ENCODE results near the gene DIDO1. TPM values are rescaled to one million over a fixed set of nuclear protein-coding genes. Genes with fewer than 3 reads are reported as not detected.

Gene DIDO1
- polyA plus RNA-seq, 2 of the 4 experiments (the other 2 are of a cell fraction) = 12.6 to 14.8 TPM

DNA sequence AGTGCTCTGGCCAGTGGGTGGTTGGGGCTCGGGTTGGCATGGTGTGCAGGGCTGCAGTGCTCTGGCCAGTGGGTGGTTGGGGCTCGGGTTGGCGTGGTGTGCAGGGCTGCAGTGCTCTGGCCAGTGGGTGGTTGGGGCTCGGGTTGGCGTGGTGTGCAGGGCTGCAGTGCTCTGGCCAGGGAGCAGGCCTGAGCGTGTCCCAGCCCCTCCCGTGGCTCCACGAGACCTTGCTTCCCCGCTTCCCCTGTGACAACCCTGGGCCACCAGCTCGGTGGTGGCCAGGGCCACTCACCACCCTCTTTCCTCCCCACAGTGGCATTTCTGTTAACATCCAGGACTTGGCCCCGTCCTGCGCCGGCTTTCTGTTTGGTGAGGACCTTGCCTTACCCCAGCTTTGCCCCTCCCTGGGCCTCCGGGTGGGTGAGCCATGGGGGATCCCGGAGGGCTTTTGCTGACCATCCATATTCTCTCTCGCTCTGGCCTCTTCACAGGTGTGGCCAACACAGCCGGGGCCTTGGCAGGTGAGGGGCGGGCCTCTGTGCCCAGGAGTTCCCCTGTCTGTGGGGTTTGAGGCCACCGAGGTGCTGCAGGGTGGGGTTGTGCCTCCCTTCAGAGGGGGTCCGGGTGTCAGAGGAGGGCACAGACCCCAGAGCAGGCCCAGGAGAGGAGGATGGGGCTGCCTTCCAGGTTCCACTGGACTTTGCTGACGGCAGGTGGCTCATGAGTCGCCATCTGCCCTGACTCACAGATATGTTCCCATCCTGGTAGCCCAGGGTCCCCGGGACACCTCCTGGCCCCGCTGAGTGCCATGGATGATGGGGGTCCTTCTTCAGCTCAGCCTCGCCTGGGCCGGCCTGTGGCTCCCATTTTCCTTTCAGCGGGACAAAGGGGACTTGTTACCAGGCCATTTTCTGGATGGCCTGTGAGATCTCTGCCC lies 40.2 kb upstream of the DIDO1 start:
- no peak for FAIRE-seq
- Histone ChIP-seq H3K27ac (no peak overlapping the region), H3K4me1 (no peaks in the 10 kb centered on the region), H3K4me2 (no peak overlapping the region), H3K9me3 (no peaks in the 10 kb centered on the region), H3K4me3 (no peak overlapping the region)
- 55% methylated on average over 16 of the region's 27 CpGs for WGBS (ENCODE audit: missing lambda C conversion rate)
- ChIA-PET POLR2A (no interaction called here), CTCF (no interaction called here)
- no peak for DNase-seq (ENCODE audit: low read depth in 1 of 2, low spot score in 1 of 2)
- ATAC-seq = no peak
- TF ChIP-seq, protein P1, sequence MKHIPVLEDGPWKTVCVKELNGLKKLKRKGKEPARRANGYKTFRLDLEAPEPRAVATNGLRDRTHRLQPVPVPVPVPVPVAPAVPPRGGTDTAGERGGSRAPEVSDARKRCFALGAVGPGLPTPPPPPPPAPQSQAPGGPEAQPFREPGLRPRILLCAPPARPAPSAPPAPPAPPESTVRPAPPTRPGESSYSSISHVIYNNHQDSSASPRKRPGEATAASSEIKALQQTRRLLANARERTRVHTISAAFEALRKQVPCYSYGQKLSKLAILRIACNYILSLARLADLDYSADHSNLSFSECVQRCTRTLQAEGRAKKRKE (CRISPR knock-in tag; IDR thresholded peaks at IDR 0.05; ENCODE audit: low read depth) = no peak
- TF ChIP-seq ZSCAN20 (CRISPR knock-in tag; IDR thresholded peaks at IDR 0.05) (no peak), PHF8 (IDR thresholded peaks at IDR 0.05; ENCODE audit: borderline replicate concordance, low read depth) (no peak), EHMT2 (IDR thresholded peaks at IDR 0.05; ENCODE audit: low read depth) (no peak), MYC (IDR thresholded peaks at IDR 0.05; ENCODE audit: borderline replicate concordance, low read length) (no peak), ZFP36 (IDR thresholded peaks at IDR 0.05; ENCODE audit: borderline replicate concordance, partially characterized antibody) (no peak), RNF2 (IDR thresholded peaks at IDR 0.05; ENCODE audit: borderline replicate concordance, low read depth) (no peak), CHD4 (IDR thresholded peaks at IDR 0.05; ENCODE audit: borderline replicate concordance) (no peak), JUNB (IDR thresholded peaks at IDR 0.05) (no peak), SMC3 (IDR thresholded peaks at IDR 0.05) (no peak), FOXS1 (CRISPR knock-in tag; IDR thresholded peaks at IDR 0.05) (no peak), SREBF2 (IDR thresholded peaks at IDR 0.05) (no peak), GATA3 (IDR thresholded peaks at IDR 0.05; ENCODE audit: borderline replicate concordance) (no peak)
- TF ChIP-seq, protein P2, sequence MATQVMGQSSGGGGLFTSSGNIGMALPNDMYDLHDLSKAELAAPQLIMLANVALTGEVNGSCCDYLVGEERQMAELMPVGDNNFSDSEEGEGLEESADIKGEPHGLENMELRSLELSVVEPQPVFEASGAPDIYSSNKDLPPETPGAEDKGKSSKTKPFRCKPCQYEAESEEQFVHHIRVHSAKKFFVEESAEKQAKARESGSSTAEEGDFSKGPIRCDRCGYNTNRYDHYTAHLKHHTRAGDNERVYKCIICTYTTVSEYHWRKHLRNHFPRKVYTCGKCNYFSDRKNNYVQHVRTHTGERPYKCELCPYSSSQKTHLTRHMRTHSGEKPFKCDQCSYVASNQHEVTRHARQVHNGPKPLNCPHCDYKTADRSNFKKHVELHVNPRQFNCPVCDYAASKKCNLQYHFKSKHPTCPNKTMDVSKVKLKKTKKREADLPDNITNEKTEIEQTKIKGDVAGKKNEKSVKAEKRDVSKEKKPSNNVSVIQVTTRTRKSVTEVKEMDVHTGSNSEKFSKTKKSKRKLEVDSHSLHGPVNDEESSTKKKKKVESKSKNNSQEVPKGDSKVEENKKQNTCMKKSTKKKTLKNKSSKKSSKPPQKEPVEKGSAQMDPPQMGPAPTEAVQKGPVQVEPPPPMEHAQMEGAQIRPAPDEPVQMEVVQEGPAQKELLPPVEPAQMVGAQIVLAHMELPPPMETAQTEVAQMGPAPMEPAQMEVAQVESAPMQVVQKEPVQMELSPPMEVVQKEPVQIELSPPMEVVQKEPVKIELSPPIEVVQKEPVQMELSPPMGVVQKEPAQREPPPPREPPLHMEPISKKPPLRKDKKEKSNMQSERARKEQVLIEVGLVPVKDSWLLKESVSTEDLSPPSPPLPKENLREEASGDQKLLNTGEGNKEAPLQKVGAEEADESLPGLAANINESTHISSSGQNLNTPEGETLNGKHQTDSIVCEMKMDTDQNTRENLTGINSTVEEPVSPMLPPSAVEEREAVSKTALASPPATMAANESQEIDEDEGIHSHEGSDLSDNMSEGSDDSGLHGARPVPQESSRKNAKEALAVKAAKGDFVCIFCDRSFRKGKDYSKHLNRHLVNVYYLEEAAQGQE (IDR thresholded peaks at IDR 0.05) = no peak

DNA sequence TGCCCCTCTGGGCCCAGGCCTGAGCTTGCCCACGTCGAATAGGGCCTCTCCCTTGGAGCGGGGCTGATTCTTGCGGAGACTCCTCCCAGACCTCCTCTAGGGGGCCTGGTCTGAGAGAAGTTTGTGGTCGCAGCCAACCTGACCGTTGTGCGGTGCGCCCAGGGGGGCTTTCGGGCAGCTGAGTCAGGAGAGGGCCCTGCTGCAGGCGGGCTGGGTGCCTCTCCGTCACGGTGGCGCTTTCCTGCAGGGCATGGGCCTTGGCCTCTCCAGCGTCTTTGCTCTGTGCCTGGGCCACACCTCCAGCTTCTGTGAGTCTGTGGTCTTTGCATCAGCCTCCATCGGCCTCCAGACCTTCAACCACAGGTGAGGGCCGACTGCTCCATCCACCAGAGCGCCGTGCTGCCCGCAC lies 39.1 kb upstream of the DIDO1 start:
- 70% methylated on average over 19 of the region's 19 CpGs for WGBS (ENCODE audit: missing lambda C conversion rate)
- Histone ChIP-seq H3K9me3 (no peaks in the 10 kb centered on the region), H3K27ac (no peak overlapping the region), H3K4me3 (no peak overlapping the region), H3K4me2 (no peak overlapping the region), H3K4me1 (no peaks in the 10 kb centered on the region)
- ATAC-seq (peak in 1 of 2 experiments; percentile 29; a peak in 2 of 6 replicates), DNase-seq (ENCODE audit: low read depth in 1 of 2, low spot score in 1 of 2) (no peak), FAIRE-seq (no peak)
- no peak for TF ChIP-seq EHF (CRISPR knock-in tag; IDR thresholded peaks at IDR 0.05)
- CTCF ChIA-PET = interaction anchor here (1.1 to 1.5 kb wide), 3 partner anchors 14 to 28 kb away, joined by 3 to 4 read pairs (median 3); partner anchors contain the start of gene GID8
- POLR2A ChIA-PET = no interaction called here

DNA sequence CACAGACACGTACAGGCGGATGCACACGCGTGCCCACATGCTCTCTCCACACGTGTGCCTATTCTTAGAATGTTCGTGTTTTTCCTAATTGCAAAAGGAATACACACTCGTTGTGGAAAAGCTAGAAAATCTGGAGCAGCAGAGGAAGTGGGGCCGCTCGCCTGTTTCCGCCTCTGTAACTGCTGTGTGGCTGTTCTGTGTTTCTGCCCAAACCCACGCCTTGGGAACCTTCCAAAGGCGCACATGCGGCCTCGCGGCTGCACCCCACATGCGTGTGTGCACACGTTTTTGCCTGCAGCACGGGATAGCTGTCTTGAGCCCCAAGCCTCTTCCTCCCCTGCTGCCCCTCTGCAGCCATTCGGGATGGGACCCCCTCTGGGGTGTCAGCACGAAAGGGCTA lies 38.4 kb upstream of the DIDO1 start:
- ChIA-PET CTCF (interaction anchor here (1.1 to 1.5 kb wide), 6 partner anchors 13 to 259 kb away, joined by 3 to 5 read pairs (median 3); partner anchors contain the start of gene GID8), POLR2A (no interaction called here)
- H3K4me3 ChIP-seq = no peak overlapping the region
- H3K4me1 ChIP-seq = no peaks in the 10 kb centered on the region
- ATAC-seq (no peak), FAIRE-seq (no peak), DNase-seq (ENCODE audit: low read depth in 1 of 2, low spot score in 1 of 2) (no peak)
- no peak overlapping the region for H3K4me2 ChIP-seq
- H3K27ac ChIP-seq = no peak overlapping the region
- WGBS (ENCODE audit: missing lambda C conversion rate) = 50% methylated on average over 20 of the region's 20 CpGs
- TF ChIP-seq KDM1A (IDR thresholded peaks at IDR 0.05; ENCODE audit: low read depth) = no peak
- no peak for TF ChIP-seq HEYL (CRISPR knock-in tag; IDR thresholded peaks at IDR 0.05)
- no peaks in the 10 kb centered on the region for H3K9me3 ChIP-seq

All from A549 (cell line).